HG02678 (cell line): Measurements from ENCODE around the gene PLEKHA5.

Experiments
- ATAC-seq: cut with Tn5 transposase; IDR thresholded peaks from one replicate; pipeline ENCODE4 v1.9.1; 2021; ENCODE audit warnings: mild to moderate bottlenecking, moderate library complexity; ENCODE audit not compliant: unreplicated experiment

The PLEKHA5 gene

GRCh38 chr12:19127270-19127669 lies 2.3 kb upstream of the PLEKHA5 start:
- no peak for ATAC-seq

- ATAC-seq, result no peak
Measured at GRCh38 chr12:19128485-19128884, 1.0 kb upstream of the PLEKHA5 start.

GRCh38 chr12:19129122-19129485 lies 429 bp upstream of the PLEKHA5 start:
- no peak for ATAC-seq

GRCh38 chr12:19130224-19131024 lies 891 bp downstream of the PLEKHA5 start:
- no peak for ATAC-seq

- no peak for ATAC-seq
Measured at GRCh38 chr12:19131025-19131444, 1.5 kb downstream of the PLEKHA5 start.

DNA sequence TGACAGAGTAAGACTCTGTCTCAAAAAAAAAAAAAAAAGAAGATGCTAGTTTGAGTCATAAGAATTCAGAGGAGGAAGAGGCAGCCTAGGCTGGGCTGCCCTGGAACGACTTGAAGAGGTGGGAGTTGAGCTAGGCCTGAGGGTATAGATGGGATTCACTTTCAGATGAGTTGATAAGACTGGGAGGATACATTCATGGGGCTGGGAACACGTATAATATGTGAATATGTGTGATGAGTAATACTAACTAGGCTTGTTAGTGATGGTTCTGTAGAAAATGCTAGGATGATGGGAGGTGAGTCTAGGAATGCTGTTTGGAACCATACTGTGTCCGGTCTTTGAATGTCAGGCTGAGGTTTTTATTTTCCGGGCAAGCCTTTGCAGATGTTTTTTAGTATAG lies 9.0 kb downstream of the PLEKHA5 start:
- no peak for ATAC-seq

GRCh38 chr12:19138956-19139355 lies 9.4 kb downstream of the PLEKHA5 start:
- ATAC-seq, result no peak

- no peak for ATAC-seq
Measured at GRCh38 chr12:19139615-19140194, 10.2 kb downstream of the PLEKHA5 start.

DNA sequence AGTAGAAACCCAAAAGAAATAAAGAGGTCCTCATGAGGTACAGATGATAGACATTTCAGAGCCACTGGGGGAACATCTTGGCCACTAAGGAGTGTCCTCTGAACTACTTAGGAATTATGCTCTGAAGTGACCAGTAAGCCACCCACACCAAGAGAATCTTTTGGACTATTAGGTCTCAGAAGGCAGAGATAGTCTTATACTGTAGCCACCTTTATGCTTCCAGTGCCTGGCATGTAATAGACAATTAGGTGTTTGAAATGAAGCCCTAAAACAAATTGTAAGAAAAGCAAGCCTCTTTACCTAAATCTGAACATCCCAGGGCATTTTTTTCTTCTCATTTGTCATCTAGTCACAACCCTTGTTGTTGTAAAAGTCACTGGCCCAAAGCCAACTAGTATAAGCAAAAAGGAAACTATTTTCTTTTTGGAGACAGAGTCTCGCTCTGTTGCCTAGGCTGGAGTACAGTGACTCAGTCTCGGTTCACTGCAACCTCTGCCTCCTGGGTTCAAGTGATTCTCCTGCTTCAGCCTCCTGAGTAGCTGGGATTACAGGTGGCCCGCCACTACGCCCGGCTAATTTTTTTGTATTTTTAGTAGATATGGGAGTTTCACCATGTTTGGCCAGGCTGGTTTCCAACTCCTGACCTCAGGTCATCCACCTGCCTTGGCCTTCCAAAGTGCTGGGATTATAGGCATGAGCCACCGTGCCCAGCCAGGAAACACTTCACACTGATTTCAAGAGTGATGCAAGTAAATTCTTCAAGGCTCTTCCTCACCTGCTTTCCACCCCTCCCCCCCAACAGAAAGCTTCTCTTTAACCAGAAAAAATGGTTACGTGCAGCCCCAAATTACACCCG lies 11.1 kb downstream of the PLEKHA5 start:
- ATAC-seq, result no peak

DNA sequence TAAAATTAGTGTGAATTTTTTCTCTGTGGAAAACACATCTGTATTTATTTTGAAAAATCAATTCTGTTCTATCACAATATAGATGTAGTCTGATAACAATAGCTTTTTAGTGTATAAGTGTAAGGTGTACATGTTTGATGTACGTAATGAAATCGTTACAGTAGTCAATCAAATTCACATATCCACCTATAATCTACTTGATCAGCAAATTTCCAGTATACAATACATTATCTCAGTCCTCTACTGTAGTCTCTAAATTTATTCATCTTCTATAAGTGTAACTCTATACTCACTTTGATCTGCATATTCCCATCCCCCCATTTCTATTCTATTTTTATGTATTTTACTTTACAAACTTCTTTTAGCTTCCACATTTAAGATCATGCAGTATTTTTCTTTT lies 13.0 kb downstream of the PLEKHA5 start:
- ATAC-seq, result no peak

DNA sequence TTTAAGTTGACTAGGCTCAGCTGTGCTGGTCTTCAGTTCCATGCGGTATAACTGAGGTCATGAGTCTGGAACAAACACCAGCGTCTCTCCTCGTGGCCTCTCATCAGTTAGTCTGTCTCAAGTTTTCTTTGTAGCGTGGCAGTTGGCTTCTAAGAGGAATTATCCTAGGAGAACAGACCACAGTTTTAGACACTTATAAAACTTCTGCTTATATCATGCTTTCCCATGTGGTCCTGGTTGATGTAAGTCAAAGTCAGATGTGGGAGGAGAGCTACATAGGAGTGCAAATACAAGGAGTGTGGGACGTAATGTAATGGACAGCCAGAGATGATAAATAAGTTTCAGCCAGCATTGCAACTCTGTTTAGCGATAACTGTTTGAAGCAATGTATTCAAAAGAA lies 14.8 kb downstream of the PLEKHA5 start:
- no peak for ATAC-seq

- no peak for ATAC-seq
Measured at GRCh38 chr12:19144985-19145384, 15.5 kb downstream of the PLEKHA5 start.

DNA sequence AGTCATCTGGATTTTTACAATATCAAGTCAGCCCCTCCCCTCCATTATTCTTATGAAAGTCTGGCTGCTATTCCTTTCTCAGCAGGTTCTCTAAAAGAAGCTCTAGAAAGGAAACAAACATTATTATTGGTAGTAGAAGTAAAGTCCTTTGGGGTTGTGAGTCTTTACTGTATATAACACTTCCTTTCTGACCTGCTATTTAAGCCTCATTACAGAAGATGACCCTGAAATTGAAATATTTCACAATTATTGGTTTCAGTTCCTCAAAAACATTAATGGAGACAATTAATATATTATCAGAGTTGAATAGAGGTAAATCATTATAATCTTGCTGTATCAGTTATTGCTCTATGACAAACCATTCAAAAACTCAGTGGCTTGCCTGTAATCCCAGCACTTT lies 19.3 kb downstream of the PLEKHA5 start:
- no peak for ATAC-seq

GRCh38 chr12:19150273-19150900 lies 20.9 kb downstream of the PLEKHA5 start:
- ATAC-seq, result no peak

GRCh38 chr12:19151298-19151697 lies 21.8 kb downstream of the PLEKHA5 start:
- ATAC-seq, result no peak

GRCh38 chr12:19153396-19153795 lies 23.9 kb downstream of the PLEKHA5 start:
- ATAC-seq, result no peak

DNA sequence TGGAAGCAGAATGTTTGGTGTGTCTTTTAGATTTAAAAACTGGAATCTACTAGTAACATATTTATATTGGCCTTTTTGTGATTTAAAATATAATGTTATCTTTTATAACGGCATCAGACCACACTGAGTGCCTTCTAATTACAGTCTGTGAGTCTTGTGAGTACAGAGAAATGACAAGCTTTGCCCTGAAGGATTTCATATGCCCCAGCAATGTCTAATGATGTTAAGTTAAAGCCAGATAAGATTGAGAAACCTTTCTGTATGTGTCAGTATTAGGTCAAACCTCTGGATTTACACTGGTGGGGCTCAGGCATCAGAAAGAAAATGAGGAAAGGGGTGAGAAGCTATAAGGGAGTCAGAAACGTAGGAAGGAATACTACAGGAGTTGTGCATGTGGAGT lies 25.2 kb downstream of the PLEKHA5 start:
- ATAC-seq, result no peak

DNA sequence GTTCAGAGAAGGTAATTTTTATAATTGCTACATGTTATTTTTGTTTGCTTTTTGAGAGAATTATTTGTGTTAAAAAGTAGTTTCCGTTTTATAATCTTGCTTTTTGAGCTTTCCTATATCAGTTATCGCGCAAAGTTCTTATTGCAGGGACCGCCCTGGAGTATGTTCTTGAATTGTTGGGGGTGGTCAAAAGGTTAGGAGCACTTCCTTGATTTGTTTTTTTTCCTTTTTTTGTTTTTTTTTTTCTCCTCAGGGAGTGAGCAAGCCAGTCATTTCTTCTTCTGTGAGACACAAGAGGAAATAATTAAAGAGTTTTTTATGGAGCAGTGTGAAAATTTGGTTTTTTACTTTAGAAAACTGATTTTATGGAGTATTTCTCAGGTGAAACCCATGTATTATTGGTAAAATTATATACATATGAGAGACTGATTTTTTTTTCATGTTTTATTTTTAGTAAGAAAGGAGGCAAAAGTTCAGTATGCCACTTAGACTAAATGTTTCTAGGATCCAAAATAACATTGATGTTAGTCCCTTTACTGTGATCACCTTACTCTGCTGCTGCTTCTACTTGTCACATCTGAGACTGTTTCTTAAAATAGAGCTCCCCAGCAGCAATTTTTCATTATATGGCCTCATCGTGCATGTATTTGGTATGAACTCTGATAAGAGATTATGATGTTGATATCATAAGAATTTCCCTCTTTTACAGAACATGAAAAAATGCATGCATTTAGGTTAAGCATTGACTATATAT lies 26.6 kb downstream of the PLEKHA5 start:
- ATAC-seq, result no peak

GRCh38 chr12:19158923-19159322 lies 29.4 kb downstream of the PLEKHA5 start:
- no peak for ATAC-seq

DNA sequence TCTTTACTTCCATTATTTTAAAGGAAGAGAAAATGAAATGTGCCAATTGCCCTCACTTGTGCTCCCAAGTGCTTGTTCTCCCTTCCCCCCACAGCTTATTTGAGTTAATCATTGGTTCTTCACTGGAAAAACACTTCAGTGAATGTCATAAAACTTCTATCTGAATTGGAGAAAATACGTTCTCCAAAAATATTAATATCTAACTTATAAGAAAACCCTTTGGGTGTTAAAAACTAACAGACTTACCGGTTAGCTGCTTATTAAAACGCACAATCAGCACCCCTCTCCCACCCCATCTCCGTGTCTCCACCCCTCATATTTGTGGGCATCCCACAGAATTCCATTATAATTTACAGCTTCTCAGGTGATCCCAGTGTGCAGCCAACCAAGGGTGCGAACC lies 31.7 kb downstream of the PLEKHA5 start:
- no peak for ATAC-seq

GRCh38 chr12:19165451-19165850 lies 35.9 kb downstream of the PLEKHA5 start:
- ATAC-seq, result no peak
